PC-3 (cell line): ENCODE results near the gene IL16. TPM values are rescaled to one million over a fixed set of nuclear protein-coding genes. Genes with fewer than 3 reads are reported as not detected.

Experiments
- ATAC-seq: fragments of 200-7000 bp; cut with Tn5 transposase; 2 replicates; pipeline ENCODE4 v1.9.1; 2020; ENCODE audit warnings: mild to moderate bottlenecking, moderate library complexity
- BruUV-seq: library from RNA; stranded (reverse); fragments of 400-500 nt; replicated peaks from 2 replicates; lab custom pipeline; 2021; lab: Mats Ljungman, UMichigan
- CTCF ChIA-PET: fragments of 300-600 bp; sonication (Branson Sonifier 250); formaldehyde crosslinking; loops from one replicate; lab custom pipeline; 2022; ENCODE audit warnings: antibody characterized with exemption; lab: Charles Lee
- POLR2A ChIA-PET: fragments of 300-600 bp; sonication (Branson Sonifier 250); formaldehyde crosslinking; loops from one replicate; lab custom pipeline; 2022; ENCODE audit warnings: antibody characterized with exemption; ENCODE audit not compliant: unreplicated experiment; lab: Charles Lee
- DNase-seq: peaks from one replicate; pipeline ENCODE4 v3.0.0-alpha.2; 2015
- H2AFZ ChIP-seq: fragments of 300-600 bp; sonication (generic); 2 replicates; pipeline ENCODE4 v1.6.0; 2016; ENCODE audit warnings: antibody characterized with exemption, low read length
- H3F3A ChIP-seq: fragments of 300-600 bp; sonication (generic); one replicate; pipeline ENCODE4 v1.6.0; 2017; ENCODE audit warnings: antibody characterized with exemption, low read length, control low read depth, mild to moderate bottlenecking; ENCODE audit not compliant: unreplicated experiment
- H3K27ac ChIP-seq: fragments of 300-600 bp; sonication (generic); 2 replicates; pipeline ENCODE4 v1.5.1; 2016; ENCODE audit warnings: mild to moderate bottlenecking, low read length
- H3K27me3 ChIP-seq: fragments of 300-600 bp; sonication (generic); 2 replicates; pipeline ENCODE4 v1.6.1; 2016; ENCODE audit warnings: low read length, mixed read lengths
- H3K36me3 ChIP-seq: fragments of 300-600 bp; sonication (generic); 2 replicates; pipeline ENCODE4 v1.6.1; 2016; ENCODE audit warnings: low read depth, mixed run types, low read length, mixed read lengths
- H3K4me1 ChIP-seq: fragments of 300-600 bp; sonication (generic); 2 replicates; pipeline ENCODE4 v1.5.1; 2016; ENCODE audit warnings: low read length; ENCODE audit not compliant: insufficient read depth
- H3K4me2 ChIP-seq: fragments of 300-600 bp; sonication (generic); 2 replicates; pipeline ENCODE4 v1.6.0; 2016; ENCODE audit warnings: low read length
- H3K4me3 ChIP-seq: fragments of 300-600 bp; sonication (generic); 2 replicates; pipeline ENCODE4 v1.5.1; 2016; ENCODE audit warnings: mild to moderate bottlenecking, low read length, mixed read lengths
- H3K79me2 ChIP-seq: fragments of 300-600 bp; sonication (generic); 2 replicates; pipeline ENCODE4 v1.6.1; 2017; ENCODE audit warnings: low read length, mixed read lengths
- H3K9ac ChIP-seq: fragments of 300-600 bp; sonication (generic); 2 replicates; pipeline ENCODE4 v1.6.0; 2016; ENCODE audit warnings: mild to moderate bottlenecking, low read length
- H3K9me2 ChIP-seq: fragments of 300-600 bp; sonication (generic); replicated peaks from 2 replicates; pipeline ENCODE4 v1.6.1; 2016; ENCODE audit warnings: mixed run types, low read length, mixed read lengths
- H3K9me3 ChIP-seq: fragments of 300-600 bp; sonication (generic); 2 replicates; pipeline ENCODE4 v1.6.1; 2016; ENCODE audit warnings: low read length, mixed read lengths
- H4K20me1 ChIP-seq: fragments of 300-600 bp; sonication (generic); 2 replicates; pipeline ENCODE4 v1.6.1; 2016; ENCODE audit warnings: low read length, mixed read lengths
- EZH2 ChIP-seq: fragments of 300-600 bp; sonication (generic); IDR thresholded peaks from one replicate; pipeline ENCODE4 v1.6.1; 2017; ENCODE audit warnings: antibody characterized with exemption, mild to moderate bottlenecking, low read length; ENCODE audit not compliant: unreplicated experiment
- EZH2phosphoT487 ChIP-seq: fragments of 300-600 bp; sonication (generic); IDR thresholded peaks from 2 replicates; pipeline ENCODE4 v1.6.1; 2018; ENCODE audit warnings: mild to moderate bottlenecking, antibody characterized with exemption, low read length, borderline replicate concordance
- intact Hi-C: fragments of 100-400 bp; cut with micrococcal nuclease; formaldehyde crosslinking; loops from 2 replicates; pipeline ENCODE4 v1.9.0; 2023
- total RNA-seq: library from RNA; depleted of rRNA; stranded (reverse); fragments of >200 nt; gene quantifications from 2 replicates; pipeline ENCODE4 v1.2.3, GENCODE V29; 2014
- TF ChIP-seq, protein P1 (sequence below): fragments of 300-600 bp; sonication (generic); conservative IDR thresholded peaks from 2 replicates; pipeline ENCODE4 v1.5.1; 2017; ENCODE audit warnings: antibody characterized with exemption, low read depth, mild to moderate bottlenecking, low read length

IL16 gene
- total RNA-seq, 1 experiment from 2014 or later, result 0.04 TPM

DNA sequence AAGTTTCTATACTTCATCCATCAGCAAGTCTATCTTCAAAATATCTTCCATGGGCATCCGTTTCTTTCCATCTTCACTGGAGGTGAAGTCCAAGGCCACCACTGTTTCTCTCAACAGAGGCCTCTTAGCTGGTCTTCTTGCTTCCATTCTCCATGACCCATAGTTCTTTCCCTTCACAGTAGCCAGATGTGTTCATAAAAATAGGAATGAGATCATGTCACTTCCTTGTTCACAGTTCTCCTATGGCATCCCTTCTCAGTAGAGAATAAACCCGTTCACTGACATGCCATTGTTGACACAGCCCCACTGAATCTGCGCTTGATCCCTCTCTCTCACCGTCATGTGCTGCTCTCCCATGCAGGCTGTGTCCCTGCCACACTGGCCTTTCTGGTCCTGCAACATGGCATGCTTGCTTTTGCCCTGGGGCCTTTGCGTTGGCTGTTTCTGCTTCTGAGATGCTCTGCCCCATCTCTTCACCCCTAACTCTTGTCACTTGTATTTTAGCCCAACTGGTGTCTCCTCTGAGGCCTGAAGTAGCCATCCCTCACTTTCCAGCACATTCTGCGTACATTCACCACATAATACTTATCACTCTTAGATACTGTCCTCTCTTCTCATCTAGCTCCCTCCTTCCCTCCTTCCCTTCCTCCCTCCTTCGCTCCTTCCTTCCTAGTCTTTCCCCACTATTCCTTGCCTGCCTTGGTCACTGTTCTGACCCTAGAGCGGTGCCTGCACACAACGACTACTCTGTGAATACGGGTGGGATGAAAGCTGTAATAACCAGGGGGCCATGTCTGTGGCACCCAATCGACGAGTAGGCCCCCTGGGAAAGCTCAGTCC lies 85.3 kb downstream of the IL16 start:
- H3K27ac ChIP-seq, result no peak overlapping the region
- TF ChIP-seq EZH2phosphoT487, result no peak
- TF ChIP-seq, protein P1, sequence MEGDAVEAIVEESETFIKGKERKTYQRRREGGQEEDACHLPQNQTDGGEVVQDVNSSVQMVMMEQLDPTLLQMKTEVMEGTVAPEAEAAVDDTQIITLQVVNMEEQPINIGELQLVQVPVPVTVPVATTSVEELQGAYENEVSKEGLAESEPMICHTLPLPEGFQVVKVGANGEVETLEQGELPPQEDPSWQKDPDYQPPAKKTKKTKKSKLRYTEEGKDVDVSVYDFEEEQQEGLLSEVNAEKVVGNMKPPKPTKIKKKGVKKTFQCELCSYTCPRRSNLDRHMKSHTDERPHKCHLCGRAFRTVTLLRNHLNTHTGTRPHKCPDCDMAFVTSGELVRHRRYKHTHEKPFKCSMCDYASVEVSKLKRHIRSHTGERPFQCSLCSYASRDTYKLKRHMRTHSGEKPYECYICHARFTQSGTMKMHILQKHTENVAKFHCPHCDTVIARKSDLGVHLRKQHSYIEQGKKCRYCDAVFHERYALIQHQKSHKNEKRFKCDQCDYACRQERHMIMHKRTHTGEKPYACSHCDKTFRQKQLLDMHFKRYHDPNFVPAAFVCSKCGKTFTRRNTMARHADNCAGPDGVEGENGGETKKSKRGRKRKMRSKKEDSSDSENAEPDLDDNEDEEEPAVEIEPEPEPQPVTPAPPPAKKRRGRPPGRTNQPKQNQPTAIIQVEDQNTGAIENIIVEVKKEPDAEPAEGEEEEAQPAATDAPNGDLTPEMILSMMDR, result no peak
- TF ChIP-seq EZH2, result no peak
- no peaks in the 10 kb centered on the region for H3K9me3 ChIP-seq
- intact Hi-C loops, result no loop called here
- CTCF ChIA-PET, result no interaction called here
- H3F3A ChIP-seq, result no peaks in the 10 kb centered on the region
- H3K27me3 ChIP-seq, result 0 out of 2 replicates have a peak, but pooled peaks cover 20% of the 10 kb centered on the region
- POLR2A ChIA-PET, result no interaction called here
- DNase-seq (no peak), ATAC-seq (no peak)
- no peak overlapping the region for H3K4me2 ChIP-seq
- H2AFZ ChIP-seq, result no peak overlapping the region
- BruUV-seq, result no TSS peak
- H4K20me1 ChIP-seq, result no peaks in the 10 kb centered on the region
- H3K4me1 ChIP-seq, result 0 out of 2 replicates have a peak, but pooled peaks cover 8% of the 10 kb centered on the region
- H3K79me2 ChIP-seq, result no peaks in the 10 kb centered on the region
- H3K36me3 ChIP-seq, result no peaks in the 10 kb centered on the region
- no peak overlapping the region for H3K4me3 ChIP-seq
- H3K9ac ChIP-seq, result no peak overlapping the region
- H3K9me2 ChIP-seq, result no peaks in the 10 kb centered on the region

DNA sequence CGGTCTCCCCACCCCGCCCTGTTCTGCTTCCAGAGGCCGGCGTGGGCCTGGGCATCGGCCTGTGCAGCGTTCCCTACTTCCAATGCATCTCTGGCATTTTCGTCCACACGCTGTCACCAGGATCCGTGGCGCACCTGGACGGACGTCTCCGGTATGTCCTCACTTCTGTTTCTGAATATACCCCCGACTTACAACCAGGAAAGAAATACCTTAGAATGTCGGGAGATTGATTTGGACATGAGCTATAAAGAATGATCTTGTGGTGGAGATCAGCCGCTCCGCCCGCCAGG lies 85.9 kb downstream of the IL16 start:
- Histone ChIP-seq H3K9me3 (no peaks in the 10 kb centered on the region), H3K4me3 (no peak overlapping the region), H3K79me2 (no peaks in the 10 kb centered on the region), H3F3A (no peaks in the 10 kb centered on the region), H3K4me1 (0 out of 2 replicates have a peak, but pooled peaks cover 8% of the 10 kb centered on the region), H2AFZ (no peak overlapping the region), H3K27ac (no peak overlapping the region), H3K9me2 (no peaks in the 10 kb centered on the region), H3K9ac (no peak overlapping the region), H4K20me1 (no peaks in the 10 kb centered on the region), H3K27me3 (0 out of 2 replicates have a peak, but pooled peaks cover 20% of the 10 kb centered on the region), H3K36me3 (no peaks in the 10 kb centered on the region), H3K4me2 (no peak overlapping the region)
- ATAC-seq, result no peak
- no peak for DNase-seq
- POLR2A ChIA-PET, result no interaction called here
- intact Hi-C loops, result no loop called here
- CTCF ChIA-PET, result no interaction called here
- TF ChIP-seq EZH2 (no peak), EZH2phosphoT487 (no peak)
- TF ChIP-seq, protein P1, result no peak
- no TSS peak for BruUV-seq

- no peaks in the 10 kb centered on the region for H4K20me1 ChIP-seq
- DNase-seq (no peak), ATAC-seq (no peak)
- no peak overlapping the region for H3K9ac ChIP-seq
- 0 out of 2 replicates have a peak, but pooled peaks cover 8% of the 10 kb centered on the region for H3K4me1 ChIP-seq
- POLR2A ChIA-PET, result no interaction called here
- CTCF ChIA-PET, result no interaction called here
- no peak overlapping the region for H3K4me3 ChIP-seq
- H3K79me2 ChIP-seq, result no peaks in the 10 kb centered on the region
- no peaks in the 10 kb centered on the region for H3K9me3 ChIP-seq
- H3F3A ChIP-seq, result no peaks in the 10 kb centered on the region
- H3K4me2 ChIP-seq, result no peak overlapping the region
- BruUV-seq, result no TSS peak
- H3K36me3 ChIP-seq, result no peaks in the 10 kb centered on the region
- TF ChIP-seq EZH2, result no peak
- TF ChIP-seq EZH2phosphoT487, result no peak
- TF ChIP-seq, protein P1, result no peak
- H2AFZ ChIP-seq, result no peak overlapping the region
- intact Hi-C loops, result no loop called here
- H3K9me2 ChIP-seq, result no peaks in the 10 kb centered on the region
- H3K27ac ChIP-seq, result no peak overlapping the region
- 0 out of 2 replicates have a peak, but pooled peaks cover 20% of the 10 kb centered on the region for H3K27me3 ChIP-seq
Observed at GRCh38 chr15:81282911-81283310, 86.2 kb downstream of the IL16 start.
